Activated CD8-positive, alpha-beta memory T cell treated with anti-CD3 and anti-CD28 coated beads, Interleukin-2, amount 10 ng/mL, durations not matched to agents 7 days and 5 days (primary cell): ENCODE results near the gene TSBP1. TPM values are rescaled to one million over a fixed set of nuclear protein-coding genes. Genes with fewer than 3 reads are reported as not detected.

Source experiments
- ATAC-seq: fragments of 150-1000 bp; cut with Tn5 transposase; one replicate; pipeline ENCODE4 v1.10.0; 2021; ENCODE audit warnings: moderate library complexity
- CTCF ChIA-PET: fragments of 350-600 bp; sonication (Branson Sonifier 250); formaldehyde crosslinking; loops from one replicate; lab custom pipeline; 2021; ENCODE audit warnings: antibody characterized with exemption; lab: Charles Lee
- DNase-seq: peaks from one replicate; pipeline ENCODE4 v3.0.0-alpha.2; 2020
- H3K27ac Mint-ChIP-seq: one replicate; pipeline ENCODE4 v1.8.0; 2021; ENCODE audit warnings: mild to moderate bottlenecking, mixed read lengths
- H3K27me3 Mint-ChIP-seq: one replicate; pipeline ENCODE4 v1.8.0; 2021; ENCODE audit warnings: mixed read lengths
- H3K36me3 Mint-ChIP-seq: one replicate; pipeline ENCODE4 v1.8.0; 2021; ENCODE audit warnings: mild to moderate bottlenecking, mixed read lengths
- H3K4me1 Mint-ChIP-seq: one replicate; pipeline ENCODE4 v1.8.0; 2021; ENCODE audit warnings: mixed read lengths
- H3K4me3 Mint-ChIP-seq: one replicate; pipeline ENCODE4 v1.8.0; 2021; ENCODE audit warnings: mild to moderate bottlenecking, moderate library complexity, mixed read lengths
- H3K9me3 Mint-ChIP-seq: one replicate; pipeline ENCODE4 v1.8.0; 2022; ENCODE audit warnings: low read depth, mixed read lengths
- total RNA-seq, 2 experiments: library from RNA; stranded (reverse); gene quantifications; one replicate each; pipeline ENCODE4 v1.2.3, GENCODE V29; 2021

TSBP1 gene
- total RNA-seq, 2 experiments from 2014 or later = not detected

DNA sequence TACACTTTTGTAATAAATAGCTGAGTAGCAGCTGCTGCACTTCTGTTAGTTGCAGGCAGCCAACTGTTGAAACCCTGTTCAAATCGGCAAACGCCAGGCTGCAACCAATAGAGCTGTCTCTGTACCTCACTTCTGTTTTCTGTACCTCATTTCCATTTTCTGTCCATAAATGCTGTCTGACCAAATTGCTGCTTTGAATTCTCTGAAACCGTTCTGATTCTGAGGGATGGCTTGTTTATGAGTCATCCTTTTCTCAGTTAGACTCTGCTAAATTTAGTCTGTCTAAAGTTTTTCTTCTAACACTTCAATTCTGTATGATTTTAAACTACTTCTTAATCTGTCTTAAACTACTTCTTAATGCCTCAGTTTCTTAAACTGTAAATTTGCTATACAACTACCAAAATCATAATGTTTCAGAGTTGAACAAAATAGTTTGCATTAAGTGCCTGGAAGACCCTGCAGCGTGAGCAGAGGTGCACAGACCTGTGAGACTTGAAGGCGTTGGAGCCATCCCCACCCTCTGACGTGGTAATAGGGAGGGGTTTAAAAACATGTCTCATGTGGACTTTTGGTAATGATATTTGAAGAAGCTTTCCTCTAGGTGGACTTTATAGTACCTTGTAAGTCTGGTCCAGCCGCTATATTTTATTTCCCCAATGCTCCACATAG, 25.7 kb upstream of the TSBP1 start:
- CTCF ChIA-PET = interaction anchor here (1.8 to 8.2 kb wide), 3 partner anchors 18 to 389 kb away, joined by 6 to 57 read pairs (median 8); no protein-coding TSS in a partner anchor
- Mint-ChIP-seq H3K9me3 (no peaks in the 10 kb centered on the region), H3K27me3 (peaks cover 40% of the 10 kb centered on the region), H3K4me3 (no peak overlapping the region), H3K36me3 (no peaks in the 10 kb centered on the region), H3K27ac (peak overlapping the region; percentile 50), H3K4me1 (peaks cover 6% of the 10 kb centered on the region)
- DNase-seq (no peak), ATAC-seq (peak; percentile 67)

DNA sequence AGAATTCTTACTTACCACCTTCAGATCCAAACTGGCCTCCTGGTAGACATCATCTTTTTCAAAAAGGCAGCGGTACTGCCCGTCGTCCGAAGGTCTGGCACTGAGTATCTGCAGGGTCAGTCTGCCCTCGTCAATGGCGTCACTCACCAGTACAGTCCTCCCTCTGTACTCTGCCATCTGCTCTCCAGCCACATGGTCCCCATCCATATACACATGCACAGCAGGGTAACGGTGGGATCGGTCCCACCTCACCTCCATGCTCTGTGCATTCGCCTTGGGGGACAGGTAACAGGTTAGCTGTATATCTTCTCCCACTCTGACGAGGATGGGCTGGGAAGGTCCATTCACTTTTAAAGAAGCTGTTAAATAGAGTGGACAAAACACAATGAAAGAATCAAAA, 24.3 kb upstream of the TSBP1 start:
- H3K27me3 Mint-ChIP-seq = peaks cover 35% of the 10 kb centered on the region
- H3K4me1 Mint-ChIP-seq = peaks cover 6% of the 10 kb centered on the region
- ATAC-seq (no peak), DNase-seq (no peak)
- CTCF ChIA-PET = no interaction called here
- no peak overlapping the region for H3K4me3 Mint-ChIP-seq
- no peaks in the 10 kb centered on the region for H3K36me3 Mint-ChIP-seq
- no peak overlapping the region for H3K27ac Mint-ChIP-seq
- H3K9me3 Mint-ChIP-seq = no peaks in the 10 kb centered on the region

GRCh38 chr6:32393665-32394420, 22.1 kb upstream of the TSBP1 start:
- Mint-ChIP-seq H3K4me3 (no peak overlapping the region), H3K9me3 (no peaks in the 10 kb centered on the region), H3K27me3 (peaks cover 40% of the 10 kb centered on the region), H3K4me1 (peaks cover 6% of the 10 kb centered on the region), H3K27ac (no peak overlapping the region), H3K36me3 (no peaks in the 10 kb centered on the region)
- CTCF ChIA-PET = no interaction called here
- no peak for DNase-seq
- no peak for ATAC-seq

- ATAC-seq (no peak), DNase-seq (no peak)
- Mint-ChIP-seq H3K27me3 (peaks cover 51% of the 10 kb centered on the region), H3K4me3 (no peak overlapping the region), H3K9me3 (no peaks in the 10 kb centered on the region), H3K27ac (no peak overlapping the region), H3K4me1 (no peaks in the 10 kb centered on the region), H3K36me3 (no peaks in the 10 kb centered on the region)
- CTCF ChIA-PET = interaction anchor here (1.1 kb wide), 1 partner anchor 146 kb away, joined by 3 read pairs; no protein-coding TSS in a partner anchor
Observed at GRCh38 chr6:32391505-32391904, 19.8 kb upstream of the TSBP1 start.

- H3K9me3 Mint-ChIP-seq = no peaks in the 10 kb centered on the region
- ATAC-seq = no peak
- H3K4me1 Mint-ChIP-seq = no peaks in the 10 kb centered on the region
- peaks cover 45% of the 10 kb centered on the region for H3K27me3 Mint-ChIP-seq
- DNase-seq = no peak
- CTCF ChIA-PET = interaction anchor here (1.1 to 1.5 kb wide), 3 partner anchors 14 to 26 kb away, joined by 3 to 4 read pairs (median 3); no protein-coding TSS in a partner anchor
- H3K4me3 Mint-ChIP-seq = no peak overlapping the region
- H3K36me3 Mint-ChIP-seq = no peaks in the 10 kb centered on the region
- H3K27ac Mint-ChIP-seq = no peak overlapping the region
Observed at GRCh38 chr6:32387589-32388340, 16.1 kb upstream of the TSBP1 start.

DNA sequence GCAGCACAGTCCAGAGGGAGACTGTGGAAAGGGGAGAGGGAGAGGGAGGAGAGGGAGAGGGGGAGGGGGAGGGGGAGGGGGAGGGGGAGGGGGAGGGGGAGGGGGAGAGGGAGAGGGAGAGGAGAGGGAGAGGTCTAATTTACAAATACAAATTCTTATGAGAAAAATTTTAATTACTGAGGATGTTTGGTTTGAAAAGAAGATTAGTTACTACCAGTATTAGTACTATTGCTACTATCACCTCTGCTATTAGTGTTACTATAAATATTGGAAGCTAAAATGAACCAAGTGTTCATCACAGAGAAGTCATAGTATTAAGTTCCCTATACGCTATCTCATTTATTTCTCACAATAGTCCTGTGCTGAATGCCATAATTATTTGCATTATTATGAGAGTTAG, 14.3 kb upstream of the TSBP1 start:
- Mint-ChIP-seq H3K4me3 (no peak overlapping the region), H3K27ac (no peak overlapping the region), H3K27me3 (peaks cover 51% of the 10 kb centered on the region), H3K9me3 (no peaks in the 10 kb centered on the region), H3K4me1 (no peaks in the 10 kb centered on the region), H3K36me3 (no peaks in the 10 kb centered on the region)
- CTCF ChIA-PET = no interaction called here
- DNase-seq (no peak), ATAC-seq (no peak)

- CTCF ChIA-PET = interaction anchor here (1.4 kb wide), 1 partner anchor 9 kb away, joined by 4 read pairs; no protein-coding TSS in a partner anchor
- DNase-seq = no peak
Observed at GRCh38 chr6:32382757-32383420, 11.2 kb upstream of the TSBP1 start.

DNA sequence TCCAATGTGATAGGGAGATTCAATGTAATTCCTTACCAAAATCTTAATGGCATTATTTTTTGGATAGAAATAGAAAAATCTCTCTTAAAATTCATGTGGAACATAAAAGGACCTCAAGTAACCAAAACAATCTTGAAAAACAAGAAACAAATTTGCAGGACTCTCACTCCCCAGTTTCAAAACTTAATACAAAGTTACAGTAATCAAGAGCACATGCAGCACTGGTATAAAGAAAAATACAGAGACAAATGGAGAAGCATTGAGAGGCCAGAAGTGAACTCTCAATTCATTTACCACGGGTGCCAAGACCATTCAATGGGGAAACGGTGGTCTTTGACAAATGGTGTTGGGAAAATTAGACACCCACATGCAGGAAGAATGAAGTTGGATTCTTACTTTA, 7.8 kb upstream of the TSBP1 start:
- Mint-ChIP-seq H3K9me3 (no peaks in the 10 kb centered on the region), H3K27ac (no peak overlapping the region), H3K4me3 (no peak overlapping the region), H3K27me3 (peaks cover 44% of the 10 kb centered on the region), H3K36me3 (no peaks in the 10 kb centered on the region), H3K4me1 (no peaks in the 10 kb centered on the region)
- CTCF ChIA-PET = no interaction called here
- DNase-seq = no peak
- ATAC-seq = no peak

More at GRCh38 chr6:32382757-32383420, 11.2 kb upstream of the TSBP1 start:
- H3K27me3 Mint-ChIP-seq = peaks cover 43% of the 10 kb centered on the region
- no peak overlapping the region for H3K27ac Mint-ChIP-seq
- no peak for ATAC-seq
- no peaks in the 10 kb centered on the region for H3K36me3 Mint-ChIP-seq
- no peaks in the 10 kb centered on the region for H3K9me3 Mint-ChIP-seq
- H3K4me3 Mint-ChIP-seq = no peak overlapping the region
- H3K4me1 Mint-ChIP-seq = no peaks in the 10 kb centered on the region

GRCh38 chr6:32375739-32376529, 4.2 kb upstream of the TSBP1 start:
- Mint-ChIP-seq H3K9me3 (no peaks in the 10 kb centered on the region), H3K4me1 (no peaks in the 10 kb centered on the region), H3K4me3 (no peak overlapping the region), H3K36me3 (no peaks in the 10 kb centered on the region), H3K27ac (no peak overlapping the region), H3K27me3 (peaks cover 48% of the 10 kb centered on the region)
- ATAC-seq (no peak), DNase-seq (no peak)
- CTCF ChIA-PET = no interaction called here

GRCh38 chr6:32371229-32371628, 474 bp downstream of the TSBP1 start:
- H3K27ac Mint-ChIP-seq = no peak overlapping the region
- CTCF ChIA-PET = no interaction called here
- H3K4me1 Mint-ChIP-seq = peaks cover 2% of the 10 kb centered on the region
- H3K27me3 Mint-ChIP-seq = peaks cover 41% of the 10 kb centered on the region
- DNase-seq (no peak), ATAC-seq (no peak)
- H3K4me3 Mint-ChIP-seq = no peak overlapping the region
- no peaks in the 10 kb centered on the region for H3K9me3 Mint-ChIP-seq
- no peaks in the 10 kb centered on the region for H3K36me3 Mint-ChIP-seq

DNA sequence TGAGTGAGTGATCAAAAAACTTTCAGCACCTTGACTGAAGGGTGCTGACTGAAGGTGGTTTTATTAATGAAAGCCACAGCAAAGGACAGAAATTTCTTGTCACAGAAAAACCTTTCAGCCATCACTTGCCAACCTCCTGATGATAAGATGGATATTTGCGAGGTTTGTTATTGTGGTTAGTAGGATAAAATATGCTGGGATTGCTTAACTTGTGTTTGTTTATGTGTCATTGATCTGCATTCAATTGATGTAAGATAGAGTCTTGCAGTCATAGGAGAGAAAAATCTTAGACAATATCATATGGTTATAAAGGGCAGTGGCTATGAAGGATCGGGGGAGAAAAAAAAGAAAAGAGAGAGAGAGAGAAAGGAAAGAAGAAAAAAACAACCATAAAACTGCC, 1.2 kb downstream of the TSBP1 start:
- no peak for DNase-seq
- Mint-ChIP-seq H3K27me3 (peaks cover 44% of the 10 kb centered on the region), H3K4me1 (peaks cover 2% of the 10 kb centered on the region), H3K4me3 (no peak overlapping the region), H3K27ac (no peak overlapping the region), H3K9me3 (no peaks in the 10 kb centered on the region), H3K36me3 (no peaks in the 10 kb centered on the region)
- no peak for ATAC-seq
- CTCF ChIA-PET = no interaction called here

DNA sequence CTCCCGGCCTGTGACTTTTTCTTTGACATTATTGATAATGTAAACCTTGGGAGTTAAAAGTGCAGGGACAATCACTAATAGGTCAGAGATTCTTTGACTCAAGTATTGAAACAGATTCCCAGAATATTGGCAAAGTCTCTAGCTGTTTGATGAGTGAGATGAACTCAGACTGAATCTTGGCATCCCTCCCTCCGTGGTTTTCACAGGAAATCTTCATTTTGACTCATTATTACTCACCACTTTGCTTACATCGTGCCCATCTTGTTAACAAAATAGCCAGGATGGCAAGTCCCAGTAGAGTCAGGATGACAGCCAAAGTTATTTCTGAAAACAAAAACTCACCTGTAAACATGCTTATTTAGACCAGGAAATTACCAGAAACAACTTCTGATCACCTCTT, 2.0 kb downstream of the TSBP1 start:
- CTCF ChIA-PET = no interaction called here
- no peak overlapping the region for H3K27ac Mint-ChIP-seq

More for the DNA sequence above, 2.0 kb downstream of the TSBP1 start:
- Mint-ChIP-seq H3K36me3 (no peaks in the 10 kb centered on the region), H3K4me3 (no peak overlapping the region), H3K27me3 (peaks cover 52% of the 10 kb centered on the region), H3K9me3 (no peaks in the 10 kb centered on the region), H3K4me1 (peaks cover 2% of the 10 kb centered on the region)
- DNase-seq (no peak), ATAC-seq (no peak)
